ENCODE measurements around the gene RPS15.

- TF ChIP-seq ELF1 (IDR thresholded peaks at IDR 0.05; ENCODE audit: borderline replicate concordance, low read depth): no peak
- no peak for TF ChIP-seq CTCF (IDR thresholded peaks at IDR 0.05 in 2 of 3, conservative IDR thresholded peaks at IDR 0.05 in 1 of 3; ENCODE audit: borderline replicate concordance in 1 of 3, insufficient read depth in 1 of 3, low read depth in 2 of 3, low read length in 2 of 3)
- TF ChIP-seq POLR2AphosphoS5 (IDR thresholded peaks at IDR 0.05; ENCODE audit: low read depth, low read length): no peak
- TF ChIP-seq POLR2A (IDR thresholded peaks at IDR 0.05; ENCODE audit: borderline replicate concordance, extremely low read depth, insufficient read depth, insufficient read length): no peak
- TF ChIP-seq JUND (IDR thresholded peaks at IDR 0.05): no peak
- TF ChIP-seq EZH2 (IDR thresholded peaks at IDR 0.05): no peak
- peak; percentile 52 for TF ChIP-seq MAX (IDR thresholded peaks at IDR 0.05)
- no peak for TF ChIP-seq CEBPB (IDR thresholded peaks at IDR 0.05; ENCODE audit: low read depth)
- TF ChIP-seq, protein P1, sequence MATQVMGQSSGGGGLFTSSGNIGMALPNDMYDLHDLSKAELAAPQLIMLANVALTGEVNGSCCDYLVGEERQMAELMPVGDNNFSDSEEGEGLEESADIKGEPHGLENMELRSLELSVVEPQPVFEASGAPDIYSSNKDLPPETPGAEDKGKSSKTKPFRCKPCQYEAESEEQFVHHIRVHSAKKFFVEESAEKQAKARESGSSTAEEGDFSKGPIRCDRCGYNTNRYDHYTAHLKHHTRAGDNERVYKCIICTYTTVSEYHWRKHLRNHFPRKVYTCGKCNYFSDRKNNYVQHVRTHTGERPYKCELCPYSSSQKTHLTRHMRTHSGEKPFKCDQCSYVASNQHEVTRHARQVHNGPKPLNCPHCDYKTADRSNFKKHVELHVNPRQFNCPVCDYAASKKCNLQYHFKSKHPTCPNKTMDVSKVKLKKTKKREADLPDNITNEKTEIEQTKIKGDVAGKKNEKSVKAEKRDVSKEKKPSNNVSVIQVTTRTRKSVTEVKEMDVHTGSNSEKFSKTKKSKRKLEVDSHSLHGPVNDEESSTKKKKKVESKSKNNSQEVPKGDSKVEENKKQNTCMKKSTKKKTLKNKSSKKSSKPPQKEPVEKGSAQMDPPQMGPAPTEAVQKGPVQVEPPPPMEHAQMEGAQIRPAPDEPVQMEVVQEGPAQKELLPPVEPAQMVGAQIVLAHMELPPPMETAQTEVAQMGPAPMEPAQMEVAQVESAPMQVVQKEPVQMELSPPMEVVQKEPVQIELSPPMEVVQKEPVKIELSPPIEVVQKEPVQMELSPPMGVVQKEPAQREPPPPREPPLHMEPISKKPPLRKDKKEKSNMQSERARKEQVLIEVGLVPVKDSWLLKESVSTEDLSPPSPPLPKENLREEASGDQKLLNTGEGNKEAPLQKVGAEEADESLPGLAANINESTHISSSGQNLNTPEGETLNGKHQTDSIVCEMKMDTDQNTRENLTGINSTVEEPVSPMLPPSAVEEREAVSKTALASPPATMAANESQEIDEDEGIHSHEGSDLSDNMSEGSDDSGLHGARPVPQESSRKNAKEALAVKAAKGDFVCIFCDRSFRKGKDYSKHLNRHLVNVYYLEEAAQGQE (IDR thresholded peaks at IDR 0.05; ENCODE audit: low read depth): no peak
- no peak for TF ChIP-seq YY1 (IDR thresholded peaks at IDR 0.05; ENCODE audit: extremely low read depth, insufficient replicate concordance, low read depth, low read length)
- TF ChIP-seq EZH2phosphoT487 (IDR thresholded peaks at IDR 0.05; ENCODE audit: borderline replicate concordance): no peak
- no peak for TF ChIP-seq SIN3A (IDR thresholded peaks at IDR 0.05; ENCODE audit: low read depth)
- TF ChIP-seq RAD21 (IDR thresholded peaks at IDR 0.05; ENCODE audit: low read depth): no peak
Measured at GRCh38 chr19:1400281-1401137, 37.7 kb upstream of the RPS15 start.
